Vagina (tissue), 2 donors: ENCODE results near the gene TGM4.

Experiments used
- POLR2A ChIP-seq, 2 donors: fragments of 450-650 bp; IDR thresholded peaks; one replicate each; pipeline ENCODE4 v1.6.1; 2017; ENCODE audit warnings: antibody characterized with exemption in 2 of 2, mild to moderate bottlenecking in 2 of 2, moderate library complexity in 2 of 2
- POLR2AphosphoS5 ChIP-seq, 2 donors: sonication (generic); formaldehyde crosslinking; IDR thresholded peaks; one replicate each; pipeline ENCODE4 v1.9.0; 2017; ENCODE audit warnings: antibody characterized with exemption in 2 of 2, mild to moderate bottlenecking in 2 of 2, low read depth in 1 of 2; ENCODE audit not compliant: insufficient read depth in 1 of 2
- TF ChIP-seq, protein P1 (sequence below), 3 experiments: fragments of 450-650 bp in 2 of 3; fragments of 200-600 bp in 1 of 3; sonication (generic) in 1 of 3; IDR thresholded peaks; one replicate each; pipeline ENCODE4 v1.5.1; 2017 to 2019; ENCODE audit warnings: antibody characterized with exemption in 3 of 3, mild to moderate bottlenecking in 2 of 3, moderate library complexity in 2 of 3

DNA sequence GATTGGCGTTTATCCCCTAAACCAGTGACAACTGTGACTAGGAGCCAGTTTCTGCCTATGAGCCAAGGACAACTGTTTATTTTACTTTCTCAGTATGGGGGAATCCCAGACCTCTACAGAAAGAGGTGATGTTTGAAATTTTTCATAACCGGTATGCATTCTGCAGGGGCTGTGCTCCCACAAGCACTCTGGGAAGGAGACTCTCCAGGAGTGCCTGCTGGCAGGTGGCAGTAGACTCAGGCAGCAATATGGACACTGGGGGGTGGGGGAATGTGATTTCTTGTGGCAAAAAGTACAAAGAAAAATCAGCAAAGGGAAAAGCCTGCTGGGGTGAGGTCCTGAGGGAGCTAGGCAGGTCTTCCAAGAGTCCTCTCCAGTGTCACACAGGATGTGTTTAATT, 5.9 kb downstream of the TGM4 start:
- TF ChIP-seq, protein P1, sequence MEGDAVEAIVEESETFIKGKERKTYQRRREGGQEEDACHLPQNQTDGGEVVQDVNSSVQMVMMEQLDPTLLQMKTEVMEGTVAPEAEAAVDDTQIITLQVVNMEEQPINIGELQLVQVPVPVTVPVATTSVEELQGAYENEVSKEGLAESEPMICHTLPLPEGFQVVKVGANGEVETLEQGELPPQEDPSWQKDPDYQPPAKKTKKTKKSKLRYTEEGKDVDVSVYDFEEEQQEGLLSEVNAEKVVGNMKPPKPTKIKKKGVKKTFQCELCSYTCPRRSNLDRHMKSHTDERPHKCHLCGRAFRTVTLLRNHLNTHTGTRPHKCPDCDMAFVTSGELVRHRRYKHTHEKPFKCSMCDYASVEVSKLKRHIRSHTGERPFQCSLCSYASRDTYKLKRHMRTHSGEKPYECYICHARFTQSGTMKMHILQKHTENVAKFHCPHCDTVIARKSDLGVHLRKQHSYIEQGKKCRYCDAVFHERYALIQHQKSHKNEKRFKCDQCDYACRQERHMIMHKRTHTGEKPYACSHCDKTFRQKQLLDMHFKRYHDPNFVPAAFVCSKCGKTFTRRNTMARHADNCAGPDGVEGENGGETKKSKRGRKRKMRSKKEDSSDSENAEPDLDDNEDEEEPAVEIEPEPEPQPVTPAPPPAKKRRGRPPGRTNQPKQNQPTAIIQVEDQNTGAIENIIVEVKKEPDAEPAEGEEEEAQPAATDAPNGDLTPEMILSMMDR (IDR thresholded peaks at IDR 0.05), result no peak
- TF ChIP-seq POLR2A (IDR thresholded peaks at IDR 0.05) (no peak), POLR2AphosphoS5 (IDR thresholded peaks at IDR 0.05; ENCODE audit: insufficient read depth in 1 of 2, low read depth in 1 of 2) (no peak)
